Measurements from ENCODE around the gene ACE.
A peak's percentile ranks its signal among the peaks of the same experiment; 100 is the strongest.

The ACE gene

GRCh38 chr17:63516910-63517824 is 40.3 kb downstream of the ACE start:
- peak; percentile 42 to 56 for DNase-seq (ENCODE audit: low read depth in 2 of 2)

- no peak for DNase-seq (ENCODE audit: low read depth in 2 of 2)
These were observed 41.1 kb downstream of the ACE start for GRCh38 chr17:63517825-63518534.

GRCh38 chr17:63519116-63519881 is 42.4 kb downstream of the ACE start:
- DNase-seq (ENCODE audit: low read depth in 2 of 2) = no peak

GRCh38 chr17:63519972-63520882 is 43.4 kb downstream of the ACE start:
- DNase-seq (ENCODE audit: low read depth in 2 of 2) = no peak

- no peak for DNase-seq (ENCODE audit: low read depth in 2 of 2)
These were observed 46.5 kb downstream of the ACE start, which contains the start of gene KCNH6 for GRCh38 chr17:63523253-63523855. TSS of gene KCNH6 (plus strand) at chr17:63523358. CDS start at chr17:63523414, 56 bp downstream.

GRCh38 chr17:63524051-63524450 is 47.2 kb downstream of the ACE start:
- no peak for DNase-seq (ENCODE audit: low read depth in 2 of 2)

- DNase-seq (ENCODE audit: low read depth in 2 of 2) = no peak
These were observed 48.5 kb downstream of the ACE start for GRCh38 chr17:63525190-63525946.

GRCh38 chr17:63526861-63527260 is 50.0 kb downstream of the ACE start:
- DNase-seq (ENCODE audit: low read depth in 2 of 2) = no peak

GRCh38 chr17:63528183-63528582 is 51.3 kb downstream of the ACE start:
- no peak for DNase-seq (ENCODE audit: low read depth in 2 of 2)

GRCh38 chr17:63529711-63530556 is 53.1 kb downstream of the ACE start:
- DNase-seq (ENCODE audit: low read depth in 2 of 2) = no peak

GRCh38 chr17:63530557-63531021 is 53.7 kb downstream of the ACE start:
- no peak for DNase-seq (ENCODE audit: low read depth in 2 of 2)

GRCh38 chr17:63531022-63531965 is 54.4 kb downstream of the ACE start:
- DNase-seq (ENCODE audit: low read depth in 2 of 2) = no peak

GRCh38 chr17:63533433-63534077 is 56.7 kb downstream of the ACE start:
- no peak for DNase-seq (ENCODE audit: low read depth in 2 of 2)

- DNase-seq (ENCODE audit: low read depth in 2 of 2) = no peak
These were observed 57.3 kb downstream of the ACE start for GRCh38 chr17:63534078-63534570.

- no peak for DNase-seq (ENCODE audit: low read depth in 2 of 2)
These were observed 58.1 kb downstream of the ACE start for GRCh38 chr17:63534816-63535455.

- DNase-seq (ENCODE audit: low read depth in 2 of 2) = no peak
These were observed 58.8 kb downstream of the ACE start for GRCh38 chr17:63535640-63536039.
